Measurements from ENCODE around the gene DRGX.

DRGX gene

GRCh38 chr10:49332333-49332732 lies 63.6 kb downstream of the DRGX start:
- no peak for TF ChIP-seq CTCF (IDR thresholded peaks at IDR 0.05; ENCODE audit: control extremely low read depth, extremely low read depth, low read depth, missing control alignments)
- no peak for DNase-seq (ENCODE audit: extremely low spot score)
- ChIA-PET POLR2A (no interaction called here), CTCF (no interaction called here)

GRCh38 chr10:49331431-49331830 lies 64.5 kb downstream of the DRGX start:
- ChIA-PET POLR2A (no interaction called here), CTCF (no interaction called here)
- DNase-seq (ENCODE audit: extremely low spot score), result no peak
- no peak for TF ChIP-seq CTCF (IDR thresholded peaks at IDR 0.05; ENCODE audit: control extremely low read depth, extremely low read depth, low read depth, missing control alignments)

GRCh38 chr10:49330127-49330665 lies 65.7 kb downstream of the DRGX start:
- CTCF ChIA-PET, result interaction anchor here (1.2 kb wide), 2 partner anchors 22 to 182 kb away, joined by 3 read pairs; no protein-coding TSS in a partner anchor
- no peak for DNase-seq (ENCODE audit: extremely low spot score)
- no peak for TF ChIP-seq CTCF (IDR thresholded peaks at IDR 0.05; ENCODE audit: control extremely low read depth, extremely low read depth, low read depth, missing control alignments)
- POLR2A ChIA-PET, result no interaction called here

GRCh38 chr10:49329146-49329505 lies 66.8 kb downstream of the DRGX start:
- CTCF ChIA-PET, result interaction anchor here (1.2 kb wide), 1 partner anchor 183 kb away, joined by 3 read pairs; no protein-coding TSS in a partner anchor
- POLR2A ChIA-PET, result no interaction called here
- TF ChIP-seq CTCF (IDR thresholded peaks at IDR 0.05; ENCODE audit: control extremely low read depth, extremely low read depth, low read depth, missing control alignments), result no peak
- no peak for DNase-seq (ENCODE audit: extremely low spot score)

GRCh38 chr10:49328401-49329145 lies 67.3 kb downstream of the DRGX start:
- ChIA-PET POLR2A (no interaction called here), CTCF (interaction anchor here (1.2 kb wide), 1 partner anchor 184 kb away, joined by 3 read pairs; no protein-coding TSS in a partner anchor)
- DNase-seq (ENCODE audit: extremely low spot score), result no peak
- no peak for TF ChIP-seq CTCF (IDR thresholded peaks at IDR 0.05; ENCODE audit: control extremely low read depth, extremely low read depth, low read depth, missing control alignments)

- CTCF ChIA-PET, result no interaction called here
- POLR2A ChIA-PET, result no interaction called here
- TF ChIP-seq CTCF (IDR thresholded peaks at IDR 0.05; ENCODE audit: control extremely low read depth, extremely low read depth, low read depth, missing control alignments), result no peak
- no peak for DNase-seq (ENCODE audit: extremely low spot score)
Measured at GRCh38 chr10:49327036-49327813, 68.7 kb downstream of the DRGX start.

Measured in GM10248 (cell line).